G401 (cell line): ENCODE data around the gene BRF1. TPM values are rescaled to one million over a fixed set of nuclear protein-coding genes. Genes with fewer than 3 reads are reported as not detected.

ENCODE experiments used
- DNase-seq: peaks from one replicate; pipeline ENCODE4 v3.0.0-alpha.2; 2015; ENCODE audit warnings: low spot score
- in situ Hi-C: cut with HindIII; loops from 2 replicates; pipeline ENCODE4 v1.10.0; 2016; ENCODE audit warnings: low sequenced_read_pairs, mixed read lengths
- total RNA-seq: library from RNA; depleted of rRNA; stranded (reverse); fragments of >200 nt; shearing (Covaris generic); gene quantifications from 2 replicates; pipeline ENCODE4 v1.2.3, GENCODE V29; 2014

BRF1 gene
- total RNA-seq, 1 experiment from 2014 or later = 30.3 TPM

- in situ Hi-C loops = no loop called here
- peak; percentile 37 for DNase-seq
Measured at GRCh38 chr14:105207460-105207901, 93.3 kb downstream of the BRF1 start.

- in situ Hi-C loops = no loop called here
Measured at GRCh38 chr14:105206873-105207272, 93.9 kb downstream of the BRF1 start.

GRCh38 chr14:105205673-105206208 is 95.1 kb downstream of the BRF1 start:
- DNase-seq = no peak

More at GRCh38 chr14:105206873-105207272, 93.9 kb downstream of the BRF1 start:
- no peak for DNase-seq

DNA sequence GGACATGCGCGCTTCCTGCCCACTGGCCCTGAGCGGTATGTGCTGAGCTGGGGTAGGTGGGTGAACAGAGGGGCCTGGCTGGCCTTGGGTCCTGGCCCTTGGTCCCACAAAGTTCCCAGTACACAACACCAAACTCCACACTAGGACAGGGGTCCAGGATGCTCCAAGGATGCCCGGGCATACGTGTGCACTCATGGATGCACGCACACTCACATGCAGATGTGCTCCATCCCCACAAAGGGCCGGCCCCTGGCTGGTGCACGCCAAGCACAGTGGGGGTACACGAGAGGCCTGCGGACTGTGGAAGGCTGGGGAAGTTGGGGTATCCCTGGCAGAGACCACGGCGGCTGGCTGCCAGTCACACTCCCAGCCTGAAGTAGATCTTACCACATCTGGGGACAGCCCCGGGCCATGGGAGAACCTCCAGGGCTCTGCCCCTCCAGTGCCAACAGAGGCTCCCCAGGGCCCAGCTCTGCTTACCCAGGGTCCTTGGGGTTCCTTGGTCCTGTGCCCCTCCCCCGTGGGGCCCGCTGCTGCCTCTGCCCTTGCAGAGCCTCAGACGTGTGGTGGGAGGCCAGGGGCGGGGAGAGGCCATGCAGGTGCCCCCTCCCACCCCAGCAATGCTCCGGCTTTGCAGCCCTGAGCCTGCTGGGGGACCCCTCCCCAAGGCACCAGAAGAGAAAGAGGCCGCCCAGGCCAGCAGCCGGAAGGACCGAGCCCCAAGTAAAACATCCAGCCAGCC is 95.7 kb downstream of the BRF1 start:
- DNase-seq = no peak
- in situ Hi-C loops = no loop called here

More at GRCh38 chr14:105205673-105206208, 95.1 kb downstream of the BRF1 start:
- in situ Hi-C loops = no loop called here

DNA sequence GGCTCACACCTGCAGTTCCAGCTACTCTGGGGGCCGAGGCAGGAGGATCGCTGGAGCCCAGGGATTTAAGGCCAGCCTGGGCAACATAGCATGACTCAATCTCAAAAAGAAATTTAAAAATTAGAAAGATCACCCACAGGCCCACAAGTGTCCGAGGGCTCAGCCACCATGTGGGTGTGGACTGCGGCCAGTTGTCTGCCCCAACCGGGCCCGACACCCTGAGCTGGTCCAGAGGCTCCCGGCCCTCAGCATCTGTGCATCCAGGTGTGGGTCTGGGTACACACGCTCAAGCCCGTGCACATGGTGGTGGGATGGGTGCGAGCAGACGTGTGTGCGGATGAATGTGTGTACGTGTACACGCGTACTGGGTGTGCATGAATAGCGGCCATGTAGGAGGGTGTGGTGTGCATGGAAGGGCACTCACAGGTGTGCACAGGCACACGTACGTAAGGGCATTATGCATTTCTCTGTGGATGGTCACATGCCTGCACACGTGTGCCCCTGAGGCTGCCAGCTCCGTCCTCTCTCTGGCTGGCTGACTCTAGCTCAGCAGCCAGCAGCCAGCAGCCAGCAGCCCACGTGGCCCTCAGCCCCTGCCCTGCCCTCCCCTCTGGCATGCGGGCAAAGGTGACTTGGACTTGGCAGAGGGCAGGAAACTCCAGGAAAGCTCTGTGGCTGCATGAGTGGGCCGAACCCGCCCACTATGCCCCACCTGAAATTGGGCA is 96.4 kb downstream of the BRF1 start:
- in situ Hi-C loops = no loop called here
- DNase-seq = peak; percentile 59

DNA sequence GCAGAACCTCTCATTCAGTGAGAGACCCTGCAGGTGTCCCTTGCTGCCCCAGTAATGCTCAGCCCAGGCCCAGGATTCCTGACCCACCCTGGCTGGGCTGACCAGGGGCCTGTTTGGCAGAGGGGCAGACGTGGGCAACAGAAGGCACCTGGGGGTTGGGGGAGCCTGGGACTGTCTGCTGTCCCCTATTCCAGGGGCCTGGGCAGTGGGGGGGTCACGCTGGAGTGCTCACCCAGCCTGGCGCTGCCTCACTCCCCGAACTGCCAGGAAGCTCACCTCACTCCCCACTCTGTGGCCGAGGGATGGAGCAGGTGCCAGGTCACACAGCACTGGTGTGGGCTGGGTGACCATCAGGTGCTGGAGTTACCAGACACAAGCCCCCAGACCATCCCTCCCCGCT is 97.1 kb downstream of the BRF1 start:
- DNase-seq = no peak
- in situ Hi-C loops = no loop called here

GRCh38 chr14:105203057-105203531 is 97.7 kb downstream of the BRF1 start:
- in situ Hi-C loops = no loop called here
- DNase-seq = peak; percentile 63

DNA sequence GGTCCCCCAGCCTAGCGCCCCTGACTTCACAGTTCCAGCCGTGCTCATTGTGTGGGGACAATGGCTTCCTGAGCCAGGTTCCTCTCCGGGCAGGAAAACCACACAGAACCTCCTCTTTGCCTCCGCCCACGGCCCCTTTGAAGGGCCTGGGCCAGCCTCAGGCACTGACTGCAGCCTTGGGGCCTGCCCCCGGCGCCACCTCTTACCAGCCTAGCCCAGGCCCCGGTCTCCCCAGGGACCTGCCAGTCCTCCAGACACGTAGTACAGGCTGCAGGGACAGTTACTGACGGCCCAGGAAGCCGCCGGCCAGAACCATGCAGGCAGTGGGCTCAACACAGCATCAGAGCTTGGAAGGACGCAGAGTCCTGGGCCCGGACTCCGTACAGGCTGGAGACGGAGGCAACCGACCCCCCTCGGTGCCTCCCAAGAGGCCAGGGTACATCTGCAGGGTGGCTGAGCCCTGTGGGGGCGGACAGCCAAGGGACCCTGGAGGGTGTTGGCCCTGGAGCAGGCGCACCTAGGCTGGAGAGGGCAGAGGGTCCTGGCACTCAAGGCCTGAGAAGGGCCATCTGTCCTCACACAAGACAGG is 98.8 kb downstream of the BRF1 start:
- in situ Hi-C loops = no loop called here

GRCh38 chr14:105201156-105201924 is 99.5 kb downstream of the BRF1 start:
- in situ Hi-C loops = no loop called here
- no peak for DNase-seq

More for the DNA sequence above, 98.8 kb downstream of the BRF1 start:
- DNase-seq = no peak

DNA sequence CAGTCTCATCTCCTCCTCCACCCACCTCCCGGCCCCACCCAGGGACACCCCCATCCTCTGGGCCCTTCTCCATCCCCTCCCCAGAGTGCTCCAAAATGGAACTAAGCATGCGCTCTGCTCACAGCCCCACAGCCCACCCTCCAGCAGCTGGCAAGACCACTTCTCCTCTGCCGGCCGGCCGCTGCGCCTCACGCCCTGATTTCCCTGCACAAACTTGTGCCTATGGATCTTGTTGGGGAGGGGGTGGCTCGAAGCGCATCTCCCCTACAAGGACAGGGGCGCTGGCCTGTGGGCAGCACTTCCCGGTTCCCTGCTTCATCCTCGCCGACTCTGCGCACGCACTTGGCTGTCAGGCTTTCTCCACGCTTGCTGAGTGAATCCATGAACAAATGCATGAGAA is 100.2 kb downstream of the BRF1 start:
- in situ Hi-C loops = no loop called here
- no peak for DNase-seq

DNA sequence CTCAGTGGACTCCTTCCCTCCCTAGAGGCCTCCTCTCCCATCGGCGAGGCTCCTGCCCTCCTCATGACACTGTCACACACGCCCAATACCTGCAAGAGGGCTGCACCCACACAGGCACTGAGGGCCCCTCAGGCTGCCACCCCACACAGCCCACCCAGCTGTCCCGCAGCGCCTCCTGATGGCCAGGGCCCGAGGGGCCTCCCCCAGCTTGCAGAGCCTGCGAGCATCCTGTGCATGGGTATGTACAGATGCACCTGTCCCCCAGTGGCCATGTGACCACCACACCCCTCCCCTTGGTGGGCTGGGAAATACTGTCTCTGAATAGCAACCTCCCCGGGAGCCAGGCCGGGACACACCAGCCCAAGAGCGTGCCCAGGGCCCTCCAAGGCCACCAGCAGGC is 100.7 kb downstream of the BRF1 start:
- DNase-seq = no peak
- in situ Hi-C loops = no loop called here

GRCh38 chr14:105199093-105199492 is 101.7 kb downstream of the BRF1 start:
- in situ Hi-C loops = no loop called here

DNA sequence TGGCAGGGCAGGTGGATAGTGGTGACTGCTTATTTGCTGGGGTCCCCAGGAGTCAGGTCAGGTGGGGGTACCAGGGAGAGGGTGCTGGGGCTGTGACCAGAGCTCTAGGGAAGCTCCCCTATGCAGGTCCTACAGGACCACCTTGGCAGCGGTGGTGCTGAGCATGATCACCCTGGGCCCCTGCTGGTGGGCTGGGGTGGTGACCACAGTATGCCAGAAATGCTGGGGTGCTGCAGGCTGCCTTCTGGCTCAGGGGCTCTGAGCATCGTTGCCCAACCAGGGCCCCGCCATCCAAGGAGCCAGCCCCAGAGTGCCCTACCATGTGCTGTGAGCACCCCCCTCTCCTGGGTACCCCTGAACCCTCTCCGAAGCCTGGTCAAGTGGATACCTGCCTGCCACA is 102.2 kb downstream of the BRF1 start:
- DNase-seq = no peak
- in situ Hi-C loops = no loop called here

More at GRCh38 chr14:105199093-105199492, 101.7 kb downstream of the BRF1 start:
- DNase-seq = no peak

DNA sequence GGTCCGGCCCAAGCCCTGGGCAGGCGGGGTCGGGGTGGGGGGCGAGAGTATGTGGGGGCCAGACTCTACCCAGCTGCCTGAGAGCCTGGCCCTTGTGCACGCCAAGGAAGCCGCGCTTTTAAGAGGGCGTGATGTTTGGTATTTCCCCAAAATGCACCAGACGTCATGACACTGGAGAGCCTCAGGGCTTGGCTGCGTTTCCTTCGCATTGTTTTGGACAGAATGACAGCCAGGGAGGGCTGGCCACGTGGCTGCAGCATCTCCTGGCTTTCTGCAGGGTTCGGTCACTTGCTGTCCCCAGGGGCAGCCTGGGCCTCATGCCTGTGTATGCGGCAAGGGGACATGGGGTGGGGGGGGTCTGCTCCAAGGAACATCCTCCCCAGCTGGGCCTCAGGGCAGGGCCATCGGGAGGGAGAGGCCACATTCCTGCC is 103.6 kb downstream of the BRF1 start:
- in situ Hi-C loops = no loop called here
- no peak for DNase-seq

- in situ Hi-C loops = no loop called here
- no peak for DNase-seq
Measured at GRCh38 chr14:105196265-105196960, 104.4 kb downstream of the BRF1 start.

- in situ Hi-C loops = no loop called here
- DNase-seq = no peak
Measured at GRCh38 chr14:105195522-105196264, 105.1 kb downstream of the BRF1 start.

GRCh38 chr14:105195051-105195450 is 105.8 kb downstream of the BRF1 start:
- DNase-seq = no peak
- in situ Hi-C loops = no loop called here
